ENCODE data around the gene RIN2.
"Not testable (repeated sequence)": the region's sequence is repeated elsewhere in the genome, so short reads cannot be mapped to it uniquely, and the experiment has no call there.

Gene RIN2

GRCh38 chr20:19746396-19746795 is 11.7 kb upstream of the RIN2 start:
- H3K9me3 Mint-ChIP-seq, result peaks cover 4% of the 10 kb centered on the region
- H3K27ac Mint-ChIP-seq, result no peak overlapping the region
- H3K4me3 Mint-ChIP-seq, result no peak overlapping the region
- peaks cover 9% of the 10 kb centered on the region for H3K27me3 Mint-ChIP-seq
- H3K4me1 Mint-ChIP-seq (ENCODE audit: low read depth), result no peaks in the 10 kb centered on the region
- no peaks in the 10 kb centered on the region for H3K36me3 Mint-ChIP-seq (ENCODE audit: low read depth)

GRCh38 chr20:19747903-19748302 is 10.2 kb upstream of the RIN2 start:
- Mint-ChIP-seq H3K36me3 (ENCODE audit: low read depth) (no peaks in the 10 kb centered on the region), H3K9me3 (peaks cover 4% of the 10 kb centered on the region), H3K4me3 (no peak overlapping the region), H3K27me3 (peaks cover 10% of the 10 kb centered on the region), H3K4me1 (ENCODE audit: low read depth) (no peaks in the 10 kb centered on the region), H3K27ac (no peak overlapping the region)

- Mint-ChIP-seq H3K9me3 (peaks cover 4% of the 10 kb centered on the region), H3K4me1 (ENCODE audit: low read depth) (no peaks in the 10 kb centered on the region), H3K4me3 (no peak overlapping the region), H3K27me3 (peaks cover 13% of the 10 kb centered on the region), H3K27ac (no peak overlapping the region), H3K36me3 (ENCODE audit: low read depth) (no peaks in the 10 kb centered on the region)
Measured at GRCh38 chr20:19748681-19749080, 9.4 kb upstream of the RIN2 start.

- Mint-ChIP-seq H3K4me1 (ENCODE audit: low read depth) (no peaks in the 10 kb centered on the region), H3K9me3 (peaks cover 1% of the 10 kb centered on the region)
Measured at GRCh38 chr20:19749618-19750071, 8.4 kb upstream of the RIN2 start.

GRCh38 chr20:19750101-19750606 is 7.9 kb upstream of the RIN2 start:
- H3K4me3 Mint-ChIP-seq, result no peak overlapping the region
- no peaks in the 10 kb centered on the region for H3K9me3 Mint-ChIP-seq
- H3K27me3 Mint-ChIP-seq, result peaks cover 14% of the 10 kb centered on the region
- H3K4me1 Mint-ChIP-seq (ENCODE audit: low read depth), result no peaks in the 10 kb centered on the region
- no peak overlapping the region for H3K27ac Mint-ChIP-seq
- H3K36me3 Mint-ChIP-seq (ENCODE audit: low read depth), result no peaks in the 10 kb centered on the region

More at GRCh38 chr20:19749618-19750071, 8.4 kb upstream of the RIN2 start:
- no peak overlapping the region for H3K27ac Mint-ChIP-seq
- H3K27me3 Mint-ChIP-seq, result peaks cover 14% of the 10 kb centered on the region
- no peak overlapping the region for H3K4me3 Mint-ChIP-seq
- H3K36me3 Mint-ChIP-seq (ENCODE audit: low read depth), result no peaks in the 10 kb centered on the region

- Mint-ChIP-seq H3K4me1 (ENCODE audit: low read depth) (no peaks in the 10 kb centered on the region), H3K9me3 (no peaks in the 10 kb centered on the region), H3K27me3 (peaks cover 15% of the 10 kb centered on the region), H3K4me3 (no peak overlapping the region), H3K36me3 (ENCODE audit: low read depth) (no peaks in the 10 kb centered on the region), H3K27ac (no peak overlapping the region)
Measured at GRCh38 chr20:19750907-19751636, 7.0 kb upstream of the RIN2 start.

- H3K4me1 Mint-ChIP-seq (ENCODE audit: low read depth), result not testable (repeated sequence)
- peaks cover 31% of the 10 kb centered on the region for H3K27me3 Mint-ChIP-seq
Measured at GRCh38 chr20:19754201-19754600, 3.9 kb upstream of the RIN2 start.

GRCh38 chr20:19756761-19757486 is 1.1 kb upstream of the RIN2 start:
- H3K9me3 Mint-ChIP-seq, result no peaks in the 10 kb centered on the region
- no peaks in the 10 kb centered on the region for H3K36me3 Mint-ChIP-seq (ENCODE audit: low read depth)
- H3K4me3 Mint-ChIP-seq, result no peak overlapping the region
- H3K27me3 Mint-ChIP-seq, result peaks cover 45% of the 10 kb centered on the region
- no peak overlapping the region for H3K27ac Mint-ChIP-seq
- H3K4me1 Mint-ChIP-seq (ENCODE audit: low read depth), result peaks cover 3% of the 10 kb centered on the region

More at GRCh38 chr20:19754201-19754600, 3.9 kb upstream of the RIN2 start:
- H3K36me3 Mint-ChIP-seq (ENCODE audit: low read depth); H3K9me3 Mint-ChIP-seq; H3K4me3 Mint-ChIP-seq; H3K27ac Mint-ChIP-seq: not testable (repeated sequence)

GRCh38 chr20:19757487-19758132 is 448 bp upstream of the RIN2 start:
- H3K4me3 Mint-ChIP-seq, result peak overlapping the region; percentile 59
- H3K36me3 Mint-ChIP-seq (ENCODE audit: low read depth), result no peaks in the 10 kb centered on the region
- H3K9me3 Mint-ChIP-seq, result peaks cover 4% of the 10 kb centered on the region
- H3K27me3 Mint-ChIP-seq, result peaks cover 48% of the 10 kb centered on the region
- peaks cover 3% of the 10 kb centered on the region for H3K4me1 Mint-ChIP-seq (ENCODE audit: low read depth)
- H3K27ac Mint-ChIP-seq, result no peak overlapping the region

- no peak overlapping the region for H3K27ac Mint-ChIP-seq
- H3K9me3 Mint-ChIP-seq, result peaks cover 4% of the 10 kb centered on the region
- H3K27me3 Mint-ChIP-seq, result peaks cover 42% of the 10 kb centered on the region
- peaks cover 3% of the 10 kb centered on the region for H3K4me1 Mint-ChIP-seq (ENCODE audit: low read depth)
- H3K4me3 Mint-ChIP-seq, result no peak overlapping the region
- no peaks in the 10 kb centered on the region for H3K36me3 Mint-ChIP-seq (ENCODE audit: low read depth)
Measured at GRCh38 chr20:19758501-19759331, 658 bp downstream of the RIN2 start.

GRCh38 chr20:19760371-19760721 is 2.3 kb downstream of the RIN2 start:
- Mint-ChIP-seq H3K9me3 (peaks cover 4% of the 10 kb centered on the region), H3K27me3 (peaks cover 42% of the 10 kb centered on the region), H3K4me3 (no peak overlapping the region), H3K27ac (no peak overlapping the region), H3K36me3 (ENCODE audit: low read depth) (no peaks in the 10 kb centered on the region), H3K4me1 (ENCODE audit: low read depth) (peaks cover 3% of the 10 kb centered on the region)

- peaks cover 40% of the 10 kb centered on the region for H3K27me3 Mint-ChIP-seq
Measured at GRCh38 chr20:19761326-19761725, 3.3 kb downstream of the RIN2 start.

GRCh38 chr20:19761841-19762240 is 3.8 kb downstream of the RIN2 start:
- Mint-ChIP-seq H3K27me3 (peaks cover 36% of the 10 kb centered on the region), H3K4me1 (ENCODE audit: low read depth) (peaks cover 3% of the 10 kb centered on the region), H3K27ac (no peak overlapping the region), H3K9me3 (peaks cover 4% of the 10 kb centered on the region), H3K36me3 (ENCODE audit: low read depth) (no peaks in the 10 kb centered on the region), H3K4me3 (no peak overlapping the region)

More at GRCh38 chr20:19761326-19761725, 3.3 kb downstream of the RIN2 start:
- peaks cover 4% of the 10 kb centered on the region for H3K9me3 Mint-ChIP-seq
- H3K36me3 Mint-ChIP-seq (ENCODE audit: low read depth), result no peaks in the 10 kb centered on the region
- peaks cover 3% of the 10 kb centered on the region for H3K4me1 Mint-ChIP-seq (ENCODE audit: low read depth)
- H3K27ac Mint-ChIP-seq, result no peak overlapping the region
- H3K4me3 Mint-ChIP-seq, result no peak overlapping the region

- Mint-ChIP-seq H3K4me3 (no peak overlapping the region), H3K27me3 (peaks cover 22% of the 10 kb centered on the region), H3K27ac (no peak overlapping the region), H3K36me3 (ENCODE audit: low read depth) (no peaks in the 10 kb centered on the region), H3K9me3 (peaks cover 4% of the 10 kb centered on the region), H3K4me1 (ENCODE audit: low read depth) (no peaks in the 10 kb centered on the region)
Measured at GRCh38 chr20:19764207-19764606, 6.1 kb downstream of the RIN2 start.

Data from stimulated activated naive CD8-positive, alpha-beta T cell treated with anti-CD3 and anti-CD28 coated beads, Interleukin-15, Interleukin-2, amounts not matched to agents 100 ng/mL and 50 ng/mL, for 24 hours (primary cell).